ENCODE results near the gene ATG2A.

DNA sequence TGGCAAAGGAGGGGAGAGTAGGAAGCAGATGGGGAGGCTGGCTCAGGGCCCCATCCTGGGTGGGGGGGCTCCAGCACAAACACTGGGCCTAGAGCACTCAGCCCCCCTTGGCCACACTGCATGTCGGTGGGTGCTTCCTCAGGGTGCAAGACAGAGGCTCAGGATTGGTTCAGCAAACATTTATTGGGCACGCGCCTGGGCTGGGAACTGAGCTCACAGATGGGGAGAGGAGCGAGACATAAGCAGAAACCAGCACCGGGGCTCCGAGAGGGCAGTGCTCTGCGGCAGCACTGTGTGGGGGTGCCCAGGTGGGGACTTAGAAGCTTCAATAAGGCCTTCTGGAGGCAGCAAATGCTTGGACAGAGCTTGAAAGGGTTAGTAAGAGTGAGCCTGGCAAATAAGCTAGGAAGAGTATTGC lies 26.5 kb downstream of the ATG2A start:
- TF ChIP-seq GTF2F1 (IDR thresholded peaks at IDR 0.05; ENCODE audit: borderline replicate concordance, low read depth, low read length) (no peak), CREB1 (IDR thresholded peaks at IDR 0.05) (no peak), POLR2A (IDR thresholded peaks at IDR 0.05; ENCODE audit: control extremely low read depth in 1 of 2, low read depth in 2 of 2, low read length in 2 of 2) (no peak)
